Mesothelial cell of epicardium (in vitro differentiated cells): ENCODE results near the gene MAGEA4. TPM values are rescaled to one million over a fixed set of nuclear protein-coding genes. Genes with fewer than 3 reads are reported as not detected.

Experiments used
- DNase-seq, 2 experiments: peaks; one replicate each; pipeline ENCODE4 v3.0.0; 2021; ENCODE audit warnings: low spot score in 2 of 2; ENCODE audit not compliant: unreplicated experiment in 2 of 2
- H3K27ac Mint-ChIP-seq: 2 replicates; pipeline ENCODE4 v1.8.0; 2021; ENCODE audit warnings: mixed read lengths
- H3K27me3 Mint-ChIP-seq: 2 replicates; pipeline ENCODE4 v1.8.0; 2021; ENCODE audit warnings: low read depth, mixed read lengths
- H3K36me3 Mint-ChIP-seq: 2 replicates; pipeline ENCODE4 v1.8.0; 2021; ENCODE audit warnings: mixed read lengths
- H3K4me1 Mint-ChIP-seq: 2 replicates; pipeline ENCODE4 v1.8.0; 2021; ENCODE audit warnings: mixed read lengths
- H3K4me3 Mint-ChIP-seq: 2 replicates; pipeline ENCODE4 v1.8.0; 2021; ENCODE audit warnings: mild to moderate bottlenecking, moderate library complexity, mixed read lengths
- H3K9me3 Mint-ChIP-seq: 2 replicates; pipeline ENCODE4 v1.8.0; 2021; ENCODE audit warnings: mixed read lengths
- CTCF ChIP-seq: fragments of 200-600 bp; sonication (generic); IDR thresholded peaks from one replicate; pipeline ENCODE4 v1.5.0; 2021; ENCODE audit warnings: antibody characterized with exemption; ENCODE audit not compliant: unreplicated experiment
- total RNA-seq: library from RNA; stranded (reverse); gene quantifications from 3 replicates; pipeline ENCODE4 v1.2.1, GENCODE V29; 2021

MAGEA4 gene
- total RNA-seq, 1 donor from 2014 or later, result not detected

GRCh38 chrX:151878574-151878973, 34.1 kb upstream of the MAGEA4 start:
- Mint-ChIP-seq H3K9me3 (peaks cover 36% of the 10 kb centered on the region), H3K4me1 (peaks cover 20% of the 10 kb centered on the region), H3K27ac (no peak overlapping the region)

GRCh38 chrX:151879856-151880255, 32.8 kb upstream of the MAGEA4 start:
- Mint-ChIP-seq H3K27me3 (no peaks in the 10 kb centered on the region), H3K4me1 (peaks cover 14% of the 10 kb centered on the region), H3K4me3 (no peak overlapping the region), H3K27ac (no peak overlapping the region), H3K36me3 (no peaks in the 10 kb centered on the region), H3K9me3 (peaks cover 39% of the 10 kb centered on the region)
- no peak for TF ChIP-seq CTCF
- no peak for DNase-seq

More at GRCh38 chrX:151878574-151878973, 34.1 kb upstream of the MAGEA4 start:
- Mint-ChIP-seq H3K4me3 (no peak overlapping the region), H3K27me3 (no peaks in the 10 kb centered on the region), H3K36me3 (no peaks in the 10 kb centered on the region)
- DNase-seq, result no peak
- TF ChIP-seq CTCF, result no peak

GRCh38 chrX:151880895-151881294, 31.8 kb upstream of the MAGEA4 start:
- Mint-ChIP-seq H3K36me3 (no peaks in the 10 kb centered on the region), H3K9me3 (peaks cover 48% of the 10 kb centered on the region), H3K4me1 (peaks cover 8% of the 10 kb centered on the region), H3K27me3 (no peaks in the 10 kb centered on the region), H3K4me3 (no peak overlapping the region), H3K27ac (no peak overlapping the region)
- no peak for DNase-seq
- TF ChIP-seq CTCF, result no peak

GRCh38 chrX:151889421-151889820, 23.3 kb upstream of the MAGEA4 start:
- Mint-ChIP-seq H3K4me3 (no peak overlapping the region), H3K27me3 (no peaks in the 10 kb centered on the region), H3K27ac (no peak overlapping the region), H3K4me1 (no peaks in the 10 kb centered on the region), H3K9me3 (peaks cover 48% of the 10 kb centered on the region), H3K36me3 (peaks cover 2% of the 10 kb centered on the region)
- DNase-seq, result no peak
- TF ChIP-seq CTCF, result no peak

- H3K4me1 Mint-ChIP-seq, result no peaks in the 10 kb centered on the region
- H3K4me3 Mint-ChIP-seq, result no peak overlapping the region
- no peaks in the 10 kb centered on the region for H3K27me3 Mint-ChIP-seq
- TF ChIP-seq CTCF, result no peak
- H3K27ac Mint-ChIP-seq, result no peak overlapping the region
- peaks cover 20% of the 10 kb centered on the region for H3K9me3 Mint-ChIP-seq
- no peaks in the 10 kb centered on the region for H3K36me3 Mint-ChIP-seq
- DNase-seq, result no peak
These were observed 15.8 kb upstream of the MAGEA4 start for GRCh38 chrX:151896734-151897474.
